Measurements from ENCODE around the gene PCSK2.

Gene PCSK2

GRCh38 chr20:17343656-17344452 is 117.0 kb downstream of the PCSK2 start:
- DNase-seq, result no peak

DNA sequence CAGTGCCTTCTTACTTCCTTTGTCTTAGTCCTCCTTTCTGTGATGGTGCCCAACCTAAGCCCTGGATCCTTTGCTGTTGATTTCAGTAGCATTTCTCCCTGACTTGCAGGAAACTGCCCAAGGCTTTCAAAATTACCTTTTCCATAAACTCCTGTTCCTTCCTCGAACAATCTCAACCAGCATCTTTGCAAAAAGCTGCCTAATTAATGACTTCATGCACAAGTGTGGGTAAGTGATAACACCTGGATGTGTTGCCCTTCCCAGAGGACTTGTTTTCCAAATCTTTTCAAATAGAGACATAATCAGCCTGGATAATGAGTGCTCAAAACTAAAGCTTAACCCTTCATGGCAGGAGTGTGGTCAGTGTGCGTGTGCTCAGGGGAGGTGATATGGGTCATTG is 118.0 kb downstream of the PCSK2 start:
- DNase-seq, result no peak

- DNase-seq, result no peak
Observed at GRCh38 chr20:17345321-17345720, 118.5 kb downstream of the PCSK2 start.

GRCh38 chr20:17350321-17350720 is 123.5 kb downstream of the PCSK2 start:
- no peak for DNase-seq

GRCh38 chr20:17357238-17357637 is 130.4 kb downstream of the PCSK2 start:
- DNase-seq, result no peak

DNA sequence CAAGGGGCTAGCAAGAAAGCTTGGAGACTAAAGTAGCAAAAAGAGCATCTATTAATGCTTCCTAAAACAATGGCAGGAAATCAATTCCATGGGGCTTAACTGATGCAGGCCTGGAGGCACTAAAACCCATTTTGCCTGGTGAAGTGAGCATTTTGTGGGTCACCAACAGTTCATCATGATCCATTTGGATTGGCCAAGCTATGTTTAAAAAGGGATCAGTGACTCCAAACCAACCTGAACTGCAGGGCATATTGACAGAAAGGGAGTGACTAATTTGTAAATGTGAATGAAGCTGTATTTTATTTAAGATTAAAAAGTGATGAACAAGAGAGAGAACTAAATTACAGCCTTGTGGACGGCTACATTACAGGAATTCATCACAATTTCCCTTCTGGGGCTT is 132.0 kb downstream of the PCSK2 start:
- DNase-seq, result no peak

DNA sequence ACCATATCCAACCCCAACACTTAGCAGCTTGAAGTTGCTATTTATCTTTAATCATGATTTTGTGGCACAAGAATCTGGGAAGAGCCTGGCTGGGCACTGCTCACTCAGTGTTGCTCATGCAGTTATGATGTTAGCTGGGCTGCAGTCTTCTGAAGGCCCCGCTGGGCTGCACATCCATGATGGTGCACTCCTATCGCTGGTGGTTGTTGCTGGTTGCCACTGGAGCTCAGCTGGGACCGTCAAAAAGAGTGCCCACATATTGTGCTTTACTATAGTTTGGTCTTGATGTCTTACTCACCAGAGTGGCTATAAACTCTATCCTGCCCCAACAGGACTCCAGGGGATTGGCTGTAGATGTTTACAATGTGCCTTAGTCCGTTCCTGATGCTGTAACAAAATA is 137.8 kb downstream of the PCSK2 start:
- no peak for DNase-seq

DNA sequence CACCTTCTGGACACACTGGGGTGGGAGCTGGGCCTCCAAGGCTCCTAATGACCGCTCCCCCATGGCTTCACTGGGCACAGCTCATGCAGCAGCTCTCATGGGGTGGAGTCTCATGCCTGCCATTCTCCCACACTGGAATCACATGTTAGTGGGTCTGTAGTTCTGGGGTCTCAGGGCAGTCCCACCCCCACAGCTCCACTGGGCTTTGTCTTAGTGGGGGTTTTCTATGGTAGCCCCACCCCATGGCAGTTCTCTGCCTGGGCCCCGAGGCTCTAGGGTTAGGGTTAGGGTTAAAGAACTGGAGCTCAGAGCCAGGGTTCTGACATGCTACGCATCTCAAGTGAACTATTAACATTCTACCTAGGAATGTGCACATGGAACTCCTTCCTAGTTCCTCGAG is 139.0 kb downstream of the PCSK2 start:
- DNase-seq, result no peak

GRCh38 chr20:17369506-17369905 is 142.7 kb downstream of the PCSK2 start:
- no peak for DNase-seq

GRCh38 chr20:17372806-17373440 is 146.1 kb downstream of the PCSK2 start:
- no peak for DNase-seq

- DNase-seq, result no peak
Observed at GRCh38 chr20:17374086-17374485, 147.2 kb downstream of the PCSK2 start.

DNA sequence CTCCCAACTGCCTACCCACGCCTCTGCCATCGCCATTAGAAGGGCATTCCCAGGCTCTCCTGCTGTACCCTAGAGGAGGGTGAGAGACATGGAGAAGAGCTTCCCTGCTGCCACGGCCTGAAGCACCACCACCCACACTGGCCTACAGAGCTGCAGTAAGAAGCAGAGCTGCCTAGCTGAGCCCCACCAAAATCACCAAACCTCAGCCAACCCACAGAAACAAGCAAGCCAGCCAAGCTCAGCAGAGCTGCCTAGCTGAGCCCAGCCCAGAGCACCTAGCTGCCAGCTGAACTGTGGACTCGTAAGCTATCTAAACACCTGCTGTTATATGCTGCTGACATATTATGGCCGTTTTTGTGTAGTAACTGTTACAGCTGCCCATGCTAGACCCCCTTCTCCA is 149.2 kb downstream of the PCSK2 start:
- no peak for DNase-seq

DNA sequence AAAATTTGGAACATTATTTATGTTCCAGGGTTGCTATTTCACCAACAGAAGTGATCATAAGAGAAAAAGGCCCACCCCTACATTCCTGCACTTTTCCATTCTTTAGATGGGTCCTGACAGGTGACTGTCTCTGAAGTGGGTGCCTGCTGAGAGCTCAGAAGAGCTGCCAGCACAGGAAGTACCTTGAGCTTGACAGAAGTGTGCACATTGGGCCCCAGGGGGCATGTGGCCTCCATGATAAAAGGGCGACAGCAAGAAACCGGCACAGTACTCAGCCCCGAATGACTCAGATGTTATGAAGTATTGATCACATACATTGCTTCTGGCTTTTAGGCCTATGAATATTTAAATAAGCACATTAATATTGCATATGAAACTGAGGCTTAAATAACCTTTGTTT is 150.4 kb downstream of the PCSK2 start:
- DNase-seq, result no peak

GRCh38 chr20:17379651-17380050 is 152.8 kb downstream of the PCSK2 start:
- no peak for DNase-seq

GRCh38 chr20:17380801-17381200 is 154.0 kb downstream of the PCSK2 start:
- DNase-seq, result no peak

DNA sequence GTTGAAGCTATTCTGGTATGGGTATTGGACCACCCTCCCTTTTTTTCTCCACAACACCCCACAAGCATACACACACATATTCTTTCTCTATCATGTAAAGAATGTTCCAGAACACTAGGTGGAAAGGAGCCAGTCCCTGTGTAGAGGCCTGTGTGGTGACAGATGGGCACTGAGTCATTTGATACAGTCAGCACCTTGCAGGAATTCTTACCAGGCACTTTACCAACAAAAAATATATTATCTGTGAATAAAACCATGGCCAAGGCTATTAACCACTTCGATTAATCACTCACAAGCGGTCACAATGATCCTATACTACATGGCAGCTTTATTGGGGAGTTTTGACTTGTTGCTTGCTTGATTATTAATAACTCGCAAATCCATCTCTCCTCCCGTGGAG is 154.9 kb downstream of the PCSK2 start:
- DNase-seq, result no peak

- DNase-seq, result no peak
Observed at GRCh38 chr20:17385798-17386197, 159.0 kb downstream of the PCSK2 start.

- DNase-seq, result no peak
Observed at GRCh38 chr20:17390655-17391054, 163.8 kb downstream of the PCSK2 start.

- no peak for DNase-seq
Observed at GRCh38 chr20:17391127-17391771, 164.4 kb downstream of the PCSK2 start.

DNA sequence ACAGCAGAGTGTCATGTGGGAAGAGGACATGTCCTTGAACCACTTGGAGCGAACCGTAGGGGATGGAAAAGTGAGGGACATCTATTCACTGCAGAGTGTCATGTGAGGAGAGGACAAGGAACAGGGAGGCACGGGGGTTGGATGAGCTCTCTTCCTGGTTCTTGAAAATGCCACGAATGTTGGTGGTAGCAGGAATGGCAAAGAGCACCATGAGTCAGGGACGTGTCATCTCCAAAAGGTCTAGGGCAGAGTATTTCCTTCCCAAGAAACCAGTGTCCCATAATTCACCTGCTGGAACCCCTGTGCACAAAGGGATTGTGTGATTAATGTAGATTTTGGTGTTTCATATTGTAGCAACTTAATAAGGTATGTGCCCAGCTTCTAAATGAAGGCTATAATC is 167.6 kb downstream of the PCSK2 start:
- no peak for DNase-seq

DNA sequence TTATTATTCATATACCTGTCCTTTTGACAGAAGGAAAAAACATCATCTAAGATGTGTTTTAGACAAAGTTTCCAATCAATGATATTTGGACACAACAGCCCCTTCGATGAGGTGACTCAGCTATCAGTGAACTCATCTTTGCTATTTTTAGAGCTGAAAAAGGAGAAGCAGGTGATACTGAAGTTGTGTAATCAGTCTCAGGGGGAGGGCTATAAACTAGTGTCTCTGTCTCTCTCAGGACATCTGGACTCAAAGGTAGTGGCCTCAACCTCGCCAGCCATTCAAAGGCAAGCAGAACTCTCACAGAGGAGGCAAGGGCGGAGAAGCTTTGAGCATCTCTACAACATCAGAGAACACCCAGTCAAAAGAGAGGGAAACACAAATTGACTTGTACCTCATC is 168.9 kb downstream of the PCSK2 start:
- no peak for DNase-seq

DNA sequence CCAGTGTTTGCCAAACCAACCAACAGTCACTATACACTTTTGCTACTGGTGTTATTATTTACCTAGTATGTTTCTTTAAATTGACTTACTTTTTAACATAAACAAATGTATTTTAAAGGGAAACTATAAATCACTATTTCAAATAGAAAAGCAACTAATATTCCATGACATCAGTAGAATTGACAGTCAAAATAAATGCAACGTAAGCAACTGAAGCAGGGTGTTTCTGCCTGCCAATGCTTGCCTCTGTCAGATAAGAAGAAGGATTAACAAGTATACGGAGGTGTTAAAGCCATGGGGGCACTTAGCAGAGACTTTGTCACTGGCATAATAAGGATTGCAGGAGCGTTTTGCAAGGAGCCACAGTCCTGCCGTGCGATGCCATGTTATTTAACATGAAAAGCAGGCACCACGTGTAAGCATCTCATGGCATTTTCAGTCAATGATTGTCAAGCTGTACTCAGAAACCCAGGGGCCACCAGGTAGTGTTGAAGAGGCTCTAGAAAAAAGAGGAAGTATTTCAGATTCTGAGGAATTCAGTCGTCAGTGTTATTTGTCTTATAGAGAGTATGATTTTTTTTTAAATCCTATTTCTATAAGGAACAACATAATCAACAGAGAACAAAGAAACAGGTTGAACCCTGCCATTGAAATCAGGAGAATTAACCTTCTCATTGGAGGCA is 172.6 kb downstream of the PCSK2 start:
- DNase-seq, result no peak

DNA sequence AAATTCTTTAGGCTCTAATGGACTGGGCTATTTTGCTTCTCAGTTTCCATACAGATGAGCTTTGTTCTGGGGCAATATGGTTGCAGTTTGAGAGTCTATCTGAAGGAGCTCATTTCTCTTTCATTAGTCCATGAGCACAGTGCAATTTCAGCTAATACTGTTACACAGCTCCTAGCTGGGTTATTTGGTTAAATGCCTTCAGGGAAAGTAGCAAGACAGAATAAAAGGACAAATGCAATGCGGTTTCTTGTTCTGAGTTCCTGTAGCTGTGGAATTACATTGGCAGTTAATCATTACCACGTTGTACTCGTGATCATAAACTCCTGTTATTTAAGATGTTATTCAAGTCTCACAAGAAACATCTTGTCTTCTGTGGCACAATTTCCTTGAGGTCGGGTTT is 176.6 kb downstream of the PCSK2 start:
- DNase-seq, result no peak
